Calu3 (cell line): Measurements from ENCODE around the gene SYT8. TPM values are rescaled to one million over a fixed set of nuclear protein-coding genes. Genes with fewer than 3 reads are reported as not detected.

Source experiments
- BruUV-seq: library from RNA; stranded (reverse); fragments of 400-500 nt; replicated peaks from 2 replicates; lab custom pipeline; 2021; lab: Mats Ljungman, UMichigan
- CTCF ChIA-PET: fragments of 300-600 bp; sonication (Branson Sonifier 250); formaldehyde crosslinking; loops from one replicate; lab custom pipeline; 2022; ENCODE audit warnings: antibody characterized with exemption; lab: Charles Lee
- DNase-seq: peaks from one replicate; pipeline ENCODE4 v3.0.0; 2022
- H3K27ac Mint-ChIP-seq: one replicate; pipeline ENCODE4 v1.8.0; 2022; ENCODE audit warnings: mixed read lengths; ENCODE audit not compliant: unreplicated experiment
- H3K27me3 Mint-ChIP-seq: one replicate; pipeline ENCODE4 v1.8.0; 2022; ENCODE audit warnings: mixed read lengths; ENCODE audit not compliant: unreplicated experiment
- H3K36me3 Mint-ChIP-seq: one replicate; pipeline ENCODE4 v1.8.0; 2022; ENCODE audit warnings: mild to moderate bottlenecking, moderate library complexity, mixed read lengths; ENCODE audit not compliant: insufficient read depth, unreplicated experiment
- H3K4me1 Mint-ChIP-seq: one replicate; pipeline ENCODE4 v1.8.0; 2022; ENCODE audit warnings: mild to moderate bottlenecking, low read depth, mixed read lengths; ENCODE audit not compliant: unreplicated experiment
- H3K4me3 Mint-ChIP-seq: one replicate; pipeline ENCODE4 v1.8.0; 2022; ENCODE audit warnings: mild to moderate bottlenecking, low read depth, moderate library complexity, mixed read lengths; ENCODE audit not compliant: unreplicated experiment
- H3K9me3 Mint-ChIP-seq: one replicate; pipeline ENCODE4 v1.8.0; 2022; ENCODE audit warnings: low read depth, mixed read lengths; ENCODE audit not compliant: unreplicated experiment
- intact Hi-C: fragments of 100-400 bp; cut with micrococcal nuclease; formaldehyde crosslinking; loops from one replicate; pipeline ENCODE4 v1.10.0; 2022; ENCODE audit not compliant: unreplicated experiment
- total RNA-seq: library from RNA; stranded (reverse); gene quantifications from 2 replicates; pipeline ENCODE4 v1.2.3, GENCODE V29; 2022
- TF ChIP-seq, protein P1 (sequence below): fragments of 200-600 bp; IDR thresholded peaks from one replicate; pipeline ENCODE4 v1.8.0; 2022; ENCODE audit warnings: antibody characterized with exemption; ENCODE audit not compliant: unreplicated experiment

Gene SYT8
- total RNA-seq, 1 experiment from 2014 or later = 7.1 TPM

GRCh38 chr11:1881442-1882264 lies 46.9 kb downstream of the SYT8 start:
- peaks cover 5% of the 10 kb centered on the region for H3K36me3 Mint-ChIP-seq
- CTCF ChIA-PET = interaction anchor here (0.5 to 1.8 kb wide), 17 partner anchors 36 to 275 kb away, joined by 3 to 20 read pairs (median 4); partner anchors contain the start of gene SYT8
- no peaks in the 10 kb centered on the region for H3K4me1 Mint-ChIP-seq
- H3K9me3 Mint-ChIP-seq = no peaks in the 10 kb centered on the region
- H3K27ac Mint-ChIP-seq = no peak overlapping the region
- BruUV-seq = no TSS peak
- no peak for DNase-seq
- H3K27me3 Mint-ChIP-seq = no peaks in the 10 kb centered on the region
- H3K4me3 Mint-ChIP-seq = no peak overlapping the region
- TF ChIP-seq, protein P1, sequence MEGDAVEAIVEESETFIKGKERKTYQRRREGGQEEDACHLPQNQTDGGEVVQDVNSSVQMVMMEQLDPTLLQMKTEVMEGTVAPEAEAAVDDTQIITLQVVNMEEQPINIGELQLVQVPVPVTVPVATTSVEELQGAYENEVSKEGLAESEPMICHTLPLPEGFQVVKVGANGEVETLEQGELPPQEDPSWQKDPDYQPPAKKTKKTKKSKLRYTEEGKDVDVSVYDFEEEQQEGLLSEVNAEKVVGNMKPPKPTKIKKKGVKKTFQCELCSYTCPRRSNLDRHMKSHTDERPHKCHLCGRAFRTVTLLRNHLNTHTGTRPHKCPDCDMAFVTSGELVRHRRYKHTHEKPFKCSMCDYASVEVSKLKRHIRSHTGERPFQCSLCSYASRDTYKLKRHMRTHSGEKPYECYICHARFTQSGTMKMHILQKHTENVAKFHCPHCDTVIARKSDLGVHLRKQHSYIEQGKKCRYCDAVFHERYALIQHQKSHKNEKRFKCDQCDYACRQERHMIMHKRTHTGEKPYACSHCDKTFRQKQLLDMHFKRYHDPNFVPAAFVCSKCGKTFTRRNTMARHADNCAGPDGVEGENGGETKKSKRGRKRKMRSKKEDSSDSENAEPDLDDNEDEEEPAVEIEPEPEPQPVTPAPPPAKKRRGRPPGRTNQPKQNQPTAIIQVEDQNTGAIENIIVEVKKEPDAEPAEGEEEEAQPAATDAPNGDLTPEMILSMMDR = no peak
- intact Hi-C loops = loop anchor here (5.0 kb wide), 1 partner anchor 271 kb away; no protein-coding TSS in a partner anchor

DNA sequence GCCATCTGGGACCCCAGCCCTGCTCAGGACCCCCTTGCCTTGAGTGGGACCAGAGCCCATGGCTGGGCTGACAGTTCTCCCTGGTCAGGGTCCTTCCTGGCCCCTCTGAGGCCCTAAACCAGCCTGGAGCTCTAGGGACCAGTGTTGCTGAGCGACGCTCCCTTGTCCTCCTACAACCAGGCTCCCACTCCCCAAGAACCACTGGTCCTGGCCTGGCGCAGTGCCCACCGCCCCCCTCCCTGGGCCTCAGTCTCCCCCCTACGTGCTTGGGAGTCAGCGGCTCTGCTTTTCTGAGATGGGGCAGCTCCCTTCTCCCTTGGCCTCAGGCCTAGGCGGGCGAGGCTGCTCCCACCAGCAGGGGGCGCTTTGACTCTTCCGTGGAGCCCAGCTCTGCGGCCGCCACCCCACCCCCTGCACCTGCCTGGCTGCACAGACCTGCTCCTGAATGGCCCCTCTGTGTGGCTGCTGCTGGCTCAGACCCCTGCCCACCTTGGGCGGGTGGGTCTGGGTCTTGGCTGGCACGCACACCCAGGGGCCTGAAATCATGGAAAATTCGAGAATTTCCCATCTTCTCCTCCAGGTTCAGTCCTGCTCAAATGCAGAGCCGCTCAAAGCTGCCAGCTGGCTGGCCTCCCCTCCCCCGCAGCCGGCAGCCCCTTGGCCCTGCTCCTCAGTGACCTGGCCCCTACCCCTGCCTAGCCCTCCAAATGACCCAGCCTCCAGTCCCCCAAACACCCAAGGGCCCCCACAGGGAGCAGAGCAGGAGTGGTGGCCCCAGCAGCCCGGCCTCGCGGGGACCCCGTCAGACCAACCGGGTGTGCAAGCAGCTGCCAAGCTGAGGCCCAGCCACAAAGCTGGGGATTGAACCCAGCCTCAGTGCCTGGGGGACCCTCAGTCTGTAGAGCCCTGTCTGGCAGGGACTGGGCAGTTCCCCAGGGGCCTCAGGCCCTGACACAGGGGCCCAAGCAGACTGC lies 47.8 kb downstream of the SYT8 start:
- CTCF ChIA-PET = interaction anchor here (0.5 to 1.8 kb wide), 17 partner anchors 35 to 274 kb away, joined by 3 to 20 read pairs (median 4); partner anchors contain the start of gene SYT8
- DNase-seq = peak; percentile 88
- intact Hi-C loops = loop anchor here (5.0 kb wide), 1 partner anchor 270 kb away; no protein-coding TSS in a partner anchor

GRCh38 chr11:1883346-1884302 lies 48.8 kb downstream of the SYT8 start:
- H3K27ac Mint-ChIP-seq = no peak overlapping the region
- TF ChIP-seq, protein P1 = no peak
- CTCF ChIA-PET = interaction anchor here (1.3 to 1.8 kb wide), 4 partner anchors 38 to 268 kb away, joined by 4 to 19 read pairs (median 11); no protein-coding TSS in a partner anchor
- no peaks in the 10 kb centered on the region for H3K36me3 Mint-ChIP-seq
- no peaks in the 10 kb centered on the region for H3K4me1 Mint-ChIP-seq
- BruUV-seq = no TSS peak
- DNase-seq = no peak
- H3K27me3 Mint-ChIP-seq = peaks cover 11% of the 10 kb centered on the region
- no peaks in the 10 kb centered on the region for H3K9me3 Mint-ChIP-seq
- intact Hi-C loops = loop anchor here (5.0 kb wide), 1 partner anchor 269 kb away; no protein-coding TSS in a partner anchor
- H3K4me3 Mint-ChIP-seq = no peak overlapping the region

More for the DNA sequence above, 47.8 kb downstream of the SYT8 start:
- no peaks in the 10 kb centered on the region for H3K9me3 Mint-ChIP-seq
- no peak overlapping the region for H3K27ac Mint-ChIP-seq
- BruUV-seq = no TSS peak
- H3K4me1 Mint-ChIP-seq = no peaks in the 10 kb centered on the region
- TF ChIP-seq, protein P1 = peak; percentile 83
- H3K27me3 Mint-ChIP-seq = peaks cover under 1% of the 10 kb centered on the region
- peaks cover under 1% of the 10 kb centered on the region for H3K36me3 Mint-ChIP-seq
- no peak overlapping the region for H3K4me3 Mint-ChIP-seq
